Esophagus squamous epithelium (tissue), 4 donors: ENCODE data around the gene COL5A2.

Experiments used
- POLR2A ChIP-seq, 4 donors: fragments of 450-650 bp; IDR thresholded peaks; one replicate each; pipeline ENCODE4 v1.6.1; 2017; ENCODE audit warnings: antibody characterized with exemption in 4 of 4, mild to moderate bottlenecking in 4 of 4, moderate library complexity in 3 of 4
- TF ChIP-seq, protein P1 (sequence below), 6 experiments: fragments of 450-650 bp in 4 of 6; fragments of 200-600 bp in 2 of 6; sonication (generic) in 2 of 6; IDR thresholded peaks; one replicate each; pipeline ENCODE4 v1.5.1; 2016 to 2019; ENCODE audit warnings: antibody characterized with exemption in 6 of 6, mild to moderate bottlenecking in 4 of 6, moderate library complexity in 4 of 6

DNA sequence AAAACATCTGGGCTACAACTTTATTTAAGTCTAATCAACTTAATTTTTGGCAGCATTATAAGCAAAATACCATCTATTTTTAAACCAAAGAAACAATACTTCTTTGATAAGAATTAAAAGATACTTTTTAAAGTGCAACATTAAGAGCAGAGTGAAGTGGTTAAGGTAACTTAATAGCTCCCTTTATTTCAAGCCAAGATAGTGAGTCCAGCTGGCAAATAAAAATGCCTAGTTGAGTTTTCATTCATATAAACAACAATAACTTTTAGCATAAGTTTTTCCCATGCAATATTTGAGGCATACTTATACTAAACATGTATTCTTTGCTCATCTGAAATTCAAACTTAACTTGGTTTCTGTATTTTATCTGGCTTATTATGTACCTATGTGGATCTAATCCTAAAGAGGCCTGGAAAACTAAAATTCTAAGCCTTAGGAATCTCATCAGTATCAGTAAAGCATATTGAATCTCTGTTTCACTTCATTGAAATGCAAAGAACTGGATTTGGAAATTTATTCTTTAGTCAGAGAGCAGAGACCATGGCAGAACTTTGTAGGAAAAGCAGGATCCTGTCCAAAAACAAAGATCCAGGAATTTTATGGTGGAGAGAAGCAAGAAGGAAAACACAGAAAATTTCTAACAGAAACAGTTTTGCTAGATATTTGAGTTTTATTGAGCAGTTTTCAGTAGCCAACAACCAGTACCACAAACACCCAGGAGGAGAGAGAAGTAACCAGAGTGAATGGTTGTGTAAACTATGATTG is 109.5 kb downstream of the COL5A2 start:
- TF ChIP-seq, protein P1, sequence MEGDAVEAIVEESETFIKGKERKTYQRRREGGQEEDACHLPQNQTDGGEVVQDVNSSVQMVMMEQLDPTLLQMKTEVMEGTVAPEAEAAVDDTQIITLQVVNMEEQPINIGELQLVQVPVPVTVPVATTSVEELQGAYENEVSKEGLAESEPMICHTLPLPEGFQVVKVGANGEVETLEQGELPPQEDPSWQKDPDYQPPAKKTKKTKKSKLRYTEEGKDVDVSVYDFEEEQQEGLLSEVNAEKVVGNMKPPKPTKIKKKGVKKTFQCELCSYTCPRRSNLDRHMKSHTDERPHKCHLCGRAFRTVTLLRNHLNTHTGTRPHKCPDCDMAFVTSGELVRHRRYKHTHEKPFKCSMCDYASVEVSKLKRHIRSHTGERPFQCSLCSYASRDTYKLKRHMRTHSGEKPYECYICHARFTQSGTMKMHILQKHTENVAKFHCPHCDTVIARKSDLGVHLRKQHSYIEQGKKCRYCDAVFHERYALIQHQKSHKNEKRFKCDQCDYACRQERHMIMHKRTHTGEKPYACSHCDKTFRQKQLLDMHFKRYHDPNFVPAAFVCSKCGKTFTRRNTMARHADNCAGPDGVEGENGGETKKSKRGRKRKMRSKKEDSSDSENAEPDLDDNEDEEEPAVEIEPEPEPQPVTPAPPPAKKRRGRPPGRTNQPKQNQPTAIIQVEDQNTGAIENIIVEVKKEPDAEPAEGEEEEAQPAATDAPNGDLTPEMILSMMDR (IDR thresholded peaks at IDR 0.05), result no peak
- no peak for TF ChIP-seq POLR2A (IDR thresholded peaks at IDR 0.05)
